Measurements from ENCODE around the gene VNN1.

The VNN1 gene, protein sequence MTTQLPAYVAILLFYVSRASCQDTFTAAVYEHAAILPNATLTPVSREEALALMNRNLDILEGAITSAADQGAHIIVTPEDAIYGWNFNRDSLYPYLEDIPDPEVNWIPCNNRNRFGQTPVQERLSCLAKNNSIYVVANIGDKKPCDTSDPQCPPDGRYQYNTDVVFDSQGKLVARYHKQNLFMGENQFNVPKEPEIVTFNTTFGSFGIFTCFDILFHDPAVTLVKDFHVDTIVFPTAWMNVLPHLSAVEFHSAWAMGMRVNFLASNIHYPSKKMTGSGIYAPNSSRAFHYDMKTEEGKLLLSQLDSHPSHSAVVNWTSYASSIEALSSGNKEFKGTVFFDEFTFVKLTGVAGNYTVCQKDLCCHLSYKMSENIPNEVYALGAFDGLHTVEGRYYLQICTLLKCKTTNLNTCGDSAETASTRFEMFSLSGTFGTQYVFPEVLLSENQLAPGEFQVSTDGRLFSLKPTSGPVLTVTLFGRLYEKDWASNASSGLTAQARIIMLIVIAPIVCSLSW

DNA sequence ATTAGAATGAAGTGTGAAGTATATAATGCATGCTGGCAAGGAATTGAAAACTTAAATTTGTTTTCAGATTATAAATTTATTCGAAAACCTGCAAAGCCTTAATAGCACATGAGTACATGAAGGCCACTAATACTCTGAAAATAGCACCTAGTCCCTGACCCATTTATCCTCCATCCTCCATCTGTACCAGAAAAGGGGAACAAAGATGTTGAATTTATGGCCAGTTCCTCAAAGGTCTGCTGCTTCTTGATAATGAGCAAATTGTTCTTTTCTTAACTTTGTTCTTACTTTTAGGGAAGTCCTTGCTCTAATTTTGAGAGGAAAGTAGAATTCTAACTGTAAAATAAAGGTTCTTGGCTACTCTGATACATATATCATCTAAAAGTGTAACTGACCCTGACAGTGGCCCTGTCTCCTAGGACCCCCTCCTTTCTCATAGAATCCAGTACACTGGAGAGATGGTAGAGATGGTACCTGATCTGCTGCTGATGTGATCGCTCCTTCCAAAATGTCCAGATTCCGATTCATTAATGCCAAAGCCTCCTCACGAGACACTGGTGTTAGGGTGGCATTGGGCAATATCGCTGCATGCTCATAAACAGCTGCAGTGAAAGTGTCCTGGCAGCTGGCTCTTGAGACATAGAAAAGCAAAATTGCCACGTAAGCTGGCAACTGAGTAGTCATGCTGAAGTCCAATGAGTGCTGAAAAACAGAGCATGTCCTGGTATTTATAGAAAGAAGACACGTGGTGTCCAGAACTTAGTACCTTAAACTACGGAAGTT lies at the start of gene VNN1:
Gene VNN1 (minus strand): TSS at position 704 of the 783 bp plus-strand sequence. CDS start 20 bp downstream, at position 684.
- no peak for DNase-seq

GRCh38 chr6:132763269-132763668 lies 49.4 kb upstream of the VNN1 start:
- no peak for DNase-seq

- no peak for DNase-seq
These were observed 46.4 kb upstream of the VNN1 start for GRCh38 chr6:132760256-132760655.

DNA sequence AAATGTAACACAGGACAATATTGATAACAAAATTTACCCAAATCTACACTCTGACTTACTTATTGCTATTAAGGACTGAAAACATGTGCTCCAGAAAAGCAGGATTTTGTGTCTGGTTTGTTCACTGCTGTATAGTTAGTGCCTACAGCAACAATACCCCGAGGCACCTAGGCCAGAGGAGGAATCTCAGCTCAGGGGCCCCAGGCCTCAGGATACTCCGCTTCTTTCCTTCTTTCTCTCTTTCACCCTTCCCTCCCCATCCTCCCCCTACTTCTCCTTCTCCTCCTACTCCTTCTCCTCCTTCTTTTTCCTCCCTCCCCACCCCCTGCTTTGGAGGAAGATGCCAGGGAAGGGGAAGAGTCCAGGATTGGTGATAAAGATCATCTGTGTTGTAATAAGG lies 44.8 kb upstream of the VNN1 start:
- no peak for DNase-seq

DNA sequence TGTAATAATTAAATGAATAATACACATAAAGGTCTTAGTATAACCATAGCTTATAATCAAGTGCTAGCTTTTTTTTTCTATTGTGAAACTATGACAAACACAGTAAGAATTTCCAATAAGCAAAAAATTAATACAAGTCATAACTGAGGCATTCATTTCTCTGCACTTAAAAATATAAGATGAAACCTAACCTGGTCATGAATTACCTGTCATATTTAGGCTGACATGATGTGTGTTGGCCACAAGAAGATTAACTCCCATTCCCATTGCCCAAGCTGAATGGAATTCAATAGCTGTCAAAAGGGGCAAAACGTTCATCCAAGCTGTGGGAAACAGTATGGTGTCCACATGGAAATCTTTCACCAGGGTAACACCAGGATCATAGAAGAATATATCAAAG lies 38.4 kb upstream of the VNN1 start:
- DNase-seq: no peak

DNA sequence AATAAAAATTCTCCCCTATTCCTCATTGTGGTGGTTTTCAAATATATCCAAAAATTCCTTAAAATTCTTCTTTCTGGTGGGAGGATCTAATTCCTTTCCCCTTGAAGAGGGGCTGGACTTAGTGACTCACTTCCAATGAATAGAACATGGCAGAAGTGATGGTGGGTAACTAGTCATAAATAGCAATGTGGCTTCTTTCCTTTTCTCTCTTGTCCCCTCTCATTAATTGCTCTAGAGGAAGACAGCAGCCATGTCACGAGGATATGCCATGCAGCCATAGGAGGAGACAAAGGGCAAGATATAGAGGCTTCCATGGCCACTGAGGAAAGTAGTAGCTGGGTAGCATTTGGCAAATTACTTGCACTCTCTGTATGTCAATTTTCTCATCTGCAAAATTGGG lies 38.0 kb upstream of the VNN1 start:
- DNase-seq: no peak

GRCh38 chr6:132751306-132751705 lies 37.5 kb upstream of the VNN1 start:
- DNase-seq: no peak

GRCh38 chr6:132750455-132751248 lies 36.8 kb upstream of the VNN1 start:
- DNase-seq: no peak

DNA sequence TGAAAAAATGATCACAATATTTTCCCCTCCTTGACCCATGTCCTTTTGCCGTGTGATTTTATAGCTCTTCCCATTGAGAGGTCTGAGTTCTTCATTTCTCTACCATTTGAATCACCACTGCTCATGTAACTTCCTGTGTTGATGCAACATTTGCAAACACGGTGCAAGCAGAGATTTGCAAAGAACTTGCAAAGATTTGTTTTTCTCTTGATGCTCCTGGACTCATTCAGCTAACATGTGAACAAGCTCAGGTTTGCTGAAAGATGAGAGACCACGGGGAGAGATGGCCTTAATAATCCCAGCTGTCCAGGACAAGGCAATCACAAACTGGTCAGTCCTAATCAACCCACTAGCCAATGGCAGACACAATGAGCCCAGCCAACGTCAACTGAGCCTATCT lies 35.3 kb upstream of the VNN1 start:
- DNase-seq: no peak

DNA sequence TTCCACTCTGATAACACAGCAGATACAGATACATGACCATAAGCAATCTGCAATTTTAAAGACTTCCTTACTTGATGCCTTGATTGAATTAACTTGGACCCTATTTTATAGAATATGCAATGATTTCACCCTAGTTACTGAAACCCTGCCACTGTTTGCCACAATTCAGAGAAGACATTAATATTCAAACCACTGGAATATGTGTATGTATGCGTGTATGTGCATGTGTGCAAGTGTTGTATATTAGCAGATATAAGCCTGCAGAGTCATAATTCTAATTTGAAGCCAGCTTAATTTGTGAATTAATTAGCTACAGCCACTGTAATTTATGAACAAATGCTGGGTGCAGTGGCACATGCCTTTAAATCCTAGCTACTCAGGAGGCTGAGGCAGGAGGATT lies 34.6 kb upstream of the VNN1 start:
- DNase-seq: no peak

- DNase-seq: no peak
These were observed 32.2 kb upstream of the VNN1 start for GRCh38 chr6:132746048-132746447.

- DNase-seq: no peak
These were observed 28.6 kb upstream of the VNN1 start for GRCh38 chr6:132742495-132742894.

DNA sequence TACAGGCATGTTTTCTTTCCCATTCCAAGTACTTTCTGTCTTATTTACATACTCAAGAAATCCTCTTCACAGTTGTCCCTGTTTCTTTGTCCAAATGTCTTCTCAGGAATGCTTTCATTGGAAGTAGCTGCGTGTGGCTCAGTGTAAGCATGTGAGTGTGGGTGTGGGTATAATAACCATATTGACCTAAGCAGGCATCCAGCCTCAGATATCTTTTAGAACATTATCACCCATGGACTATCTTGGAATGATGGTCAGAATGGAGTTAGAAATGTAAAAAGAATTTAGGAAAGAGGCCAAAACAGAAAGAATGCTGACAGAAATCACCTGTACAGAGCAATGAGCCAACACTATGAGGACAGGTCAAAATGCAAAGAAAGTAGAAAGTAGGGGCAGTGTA lies 27.4 kb upstream of the VNN1 start:
- no peak for DNase-seq

- no peak for DNase-seq
These were observed 22.4 kb upstream of the VNN1 start for GRCh38 chr6:132736239-132736638.

GRCh38 chr6:132734694-132735236 lies 20.9 kb upstream of the VNN1 start:
- DNase-seq: no peak

DNA sequence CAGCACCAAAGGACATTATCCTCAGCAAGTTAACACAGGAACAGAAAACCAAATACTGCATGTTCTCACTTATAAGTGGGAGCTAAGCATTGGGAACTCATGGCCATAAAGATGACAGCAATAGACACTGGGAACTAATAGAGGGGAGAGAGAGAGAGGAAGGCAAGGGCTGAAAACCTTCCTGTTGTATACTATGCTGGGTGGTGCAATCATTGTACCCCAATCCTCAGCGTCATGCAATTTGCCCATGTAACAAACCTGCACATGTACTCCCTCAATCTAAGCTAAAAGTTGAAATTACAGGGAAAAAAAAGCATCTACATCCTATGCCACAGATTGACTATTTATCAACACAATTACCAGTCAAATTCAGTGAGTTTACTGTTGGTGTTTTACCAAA lies 20.0 kb upstream of the VNN1 start:
- no peak for DNase-seq

DNA sequence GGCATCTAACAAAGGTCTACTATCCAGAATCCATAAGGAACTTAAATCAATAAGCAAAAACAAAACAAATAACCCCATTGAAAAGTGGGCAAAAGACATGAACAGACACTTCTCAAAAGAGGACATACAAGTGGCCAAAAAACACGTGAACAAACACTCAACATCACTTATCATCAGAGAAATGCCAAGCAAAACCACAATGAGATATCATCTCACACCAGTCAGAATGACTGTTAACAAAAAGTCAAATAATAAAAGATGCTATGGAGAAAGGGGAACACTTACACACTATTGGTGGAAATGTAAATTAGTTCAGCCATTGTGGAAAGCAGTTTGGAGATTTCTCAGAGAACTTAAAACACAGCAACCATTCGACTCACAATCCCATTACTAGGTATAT lies 19.4 kb upstream of the VNN1 start:
- no peak for DNase-seq

GRCh38 chr6:132731086-132731485 lies 17.2 kb upstream of the VNN1 start:
- no peak for DNase-seq

DNA sequence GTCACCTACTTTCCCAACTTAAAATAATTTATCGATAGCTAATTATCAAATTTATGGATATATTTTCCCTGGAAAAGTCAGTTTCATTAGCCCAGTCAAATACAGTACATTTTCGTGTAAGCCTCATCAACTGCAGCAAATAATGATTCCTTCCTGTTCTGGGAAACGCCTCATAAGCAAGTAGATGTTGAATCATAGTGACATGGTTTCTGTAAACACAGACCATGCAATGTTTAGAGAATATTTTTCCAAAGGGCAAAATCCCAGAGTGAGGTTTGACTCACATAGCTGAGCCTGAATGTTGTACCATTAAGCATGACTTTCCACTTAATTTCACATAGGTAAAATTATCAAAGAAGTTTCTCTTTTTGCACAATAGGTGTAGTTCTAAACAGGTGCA lies 16.7 kb upstream of the VNN1 start:
- DNase-seq: no peak

- no peak for DNase-seq
These were observed 14.8 kb upstream of the VNN1 start for GRCh38 chr6:132728616-132729015.

- no peak for DNase-seq
These were observed 12.7 kb upstream of the VNN1 start for GRCh38 chr6:132726608-132726975.

- no peak for DNase-seq
These were observed 12.2 kb upstream of the VNN1 start for GRCh38 chr6:132725947-132726607.

DNA sequence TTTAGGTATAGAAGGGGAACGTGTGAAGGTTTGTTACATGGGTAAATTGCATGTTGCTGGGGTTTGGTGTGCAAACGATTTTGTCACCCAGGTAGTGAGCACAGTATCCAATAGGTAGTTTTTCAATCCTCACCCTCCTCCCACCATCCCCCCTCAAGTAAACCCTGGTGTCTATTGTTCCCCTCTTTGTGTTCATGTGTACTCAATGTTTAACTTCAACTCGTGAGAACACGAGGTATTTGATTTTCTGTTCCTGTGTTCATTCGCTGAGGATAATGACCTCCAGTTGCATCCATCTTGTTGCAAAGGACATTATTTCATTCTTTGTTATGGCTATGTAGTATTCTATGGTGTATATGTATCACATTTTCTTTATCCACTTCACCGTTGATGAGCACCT lies 11.6 kb upstream of the VNN1 start:
- no peak for DNase-seq

All from NCI-H1694 treated with DMSO at 0.1 percent for 48 hours (cell line).